ENCODE results near the gene MTUS2.

The MTUS2 gene

DNA sequence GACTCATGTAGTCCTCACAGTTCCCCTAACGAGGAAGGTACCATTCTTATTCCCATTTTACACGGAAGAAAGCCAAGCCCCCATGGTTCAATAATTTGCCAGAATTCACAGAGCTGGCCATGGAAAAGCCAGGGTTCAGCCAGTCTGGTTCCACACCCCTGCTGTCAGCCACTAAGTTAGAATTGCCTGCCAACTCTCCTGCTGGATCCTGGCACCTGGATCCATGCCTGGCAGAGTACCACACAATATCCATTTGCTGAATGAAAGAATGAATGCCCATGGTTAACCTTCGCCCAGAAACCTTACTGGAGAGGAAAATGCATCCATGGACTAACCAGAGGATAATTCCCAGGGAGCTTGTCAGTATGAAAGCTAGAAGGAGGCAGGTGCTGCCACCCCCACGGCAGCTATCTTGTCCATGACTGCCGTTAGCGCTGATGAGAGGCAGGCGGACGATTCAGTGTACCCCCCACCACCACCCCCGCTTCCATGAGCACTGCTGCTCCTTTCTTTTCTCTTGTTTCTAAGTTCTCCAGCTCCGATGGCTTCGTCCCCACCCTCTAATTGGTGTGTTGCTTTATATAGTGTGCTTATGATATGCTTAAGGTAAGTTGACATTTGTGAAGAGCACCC, 660.9 kb downstream of the MTUS2 start:
- ChIA-PET POLR2A (no interaction called here), CTCF (no interaction called here)
- DNase-seq (ENCODE audit: extremely low spot score): no peak
- TF ChIP-seq ZNF384 (IDR thresholded peaks at IDR 0.05) (no peak), ELF4 (IDR thresholded peaks at IDR 0.05) (no peak), TARDBP (IDR thresholded peaks at IDR 0.05) (no peak), SP1 (IDR thresholded peaks at IDR 0.05) (no peak)

DNA sequence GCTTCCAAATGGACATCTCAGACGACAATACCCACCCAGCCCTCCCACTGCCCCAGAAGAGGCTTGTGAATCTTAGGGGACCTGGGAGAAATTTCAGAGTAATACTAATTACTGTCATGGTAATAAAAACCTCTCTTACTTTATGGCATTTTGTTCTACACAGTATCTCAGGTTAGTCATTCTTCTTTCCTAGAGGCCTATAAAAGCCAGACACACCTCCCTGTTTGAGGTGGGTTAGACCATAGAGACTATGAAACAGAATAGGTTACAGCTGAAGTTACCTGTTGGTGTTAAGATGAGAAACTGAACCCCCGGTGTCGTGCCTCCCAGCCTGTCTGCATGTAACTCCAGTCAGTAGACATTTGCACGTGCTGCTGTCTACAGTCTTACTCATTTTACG, 661.5 kb downstream of the MTUS2 start:
- TF ChIP-seq ARNT (IDR thresholded peaks at IDR 0.05) (no peak), CTBP1 (IDR thresholded peaks at IDR 0.05; ENCODE audit: borderline replicate concordance) (no peak), FOXA1 (IDR thresholded peaks at IDR 0.05) (no peak), TARDBP (IDR thresholded peaks at IDR 0.05) (no peak), SP1 (IDR thresholded peaks at IDR 0.05) (no peak)
- POLR2A ChIA-PET: no interaction called here
- DNase-seq (ENCODE audit: extremely low spot score): no peak
- CTCF ChIA-PET: no interaction called here

DNA sequence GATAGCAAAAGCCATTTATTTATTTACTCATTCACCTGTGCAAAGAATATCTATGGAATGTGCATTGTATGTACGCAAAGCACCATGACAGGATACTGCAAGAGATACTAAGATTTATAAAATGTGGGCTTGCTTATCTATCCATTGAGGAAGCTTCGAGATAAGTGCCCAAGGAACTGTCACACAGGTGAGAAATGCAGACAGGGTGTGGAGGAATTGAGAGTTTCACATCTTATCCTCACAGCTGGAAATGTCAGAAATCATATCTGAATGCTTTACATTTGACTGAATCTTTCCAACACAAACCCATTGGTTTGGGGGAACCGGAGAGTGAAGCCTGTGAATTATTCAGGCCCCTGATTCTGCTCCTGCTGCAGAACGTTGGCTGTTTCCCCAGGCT, 662.4 kb downstream of the MTUS2 start:
- POLR2A ChIA-PET: no interaction called here
- TF ChIP-seq ZNF384 (IDR thresholded peaks at IDR 0.05) (no peak), FOXM1 (IDR thresholded peaks at IDR 0.05; ENCODE audit: borderline replicate concordance) (no peak), BHLHE40 (IDR thresholded peaks at IDR 0.05; ENCODE audit: borderline replicate concordance) (no peak), NFRKB (IDR thresholded peaks at IDR 0.05) (no peak), TARDBP (IDR thresholded peaks at IDR 0.05) (no peak), HDGF (IDR thresholded peaks at IDR 0.05; ENCODE audit: borderline replicate concordance) (no peak), SP1 (IDR thresholded peaks at IDR 0.05) (no peak), ARNT (IDR thresholded peaks at IDR 0.05) (no peak), FOXA1 (IDR thresholded peaks at IDR 0.05) (no peak), FOXK2 (IDR thresholded peaks at IDR 0.05) (no peak), SUZ12 (IDR thresholded peaks at IDR 0.05) (no peak), CTBP1 (IDR thresholded peaks at IDR 0.05; ENCODE audit: borderline replicate concordance) (no peak)
- CTCF ChIA-PET: no interaction called here
- DNase-seq (ENCODE audit: extremely low spot score): no peak

DNA sequence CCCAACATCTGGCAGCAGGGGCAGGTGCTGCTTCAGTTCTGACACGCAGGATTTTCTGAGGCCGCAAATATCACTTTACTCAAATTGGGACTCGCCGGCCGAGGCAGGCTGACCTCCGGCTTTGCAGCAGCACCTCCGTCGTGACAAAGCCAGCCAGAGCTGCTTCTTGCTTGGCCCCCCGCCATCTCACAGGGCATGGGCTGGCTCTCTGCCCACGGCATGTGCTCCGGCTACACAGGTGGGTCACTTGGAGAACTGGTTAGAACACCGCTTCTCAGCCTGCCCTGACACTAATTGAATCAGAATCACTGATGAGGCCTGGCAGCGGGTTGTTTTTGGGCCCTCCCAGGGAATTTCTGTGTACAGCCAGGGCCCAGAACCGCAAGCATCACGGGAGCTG, 663.1 kb downstream of the MTUS2 start:
- ChIA-PET CTCF (interaction anchor here (1.5 kb wide), 1 partner anchor 11 kb away, joined by 7 read pairs; no protein-coding TSS in a partner anchor), POLR2A (no interaction called here)
- DNase-seq (ENCODE audit: extremely low spot score): no peak
- TF ChIP-seq FOXK2 (IDR thresholded peaks at IDR 0.05) (no peak), SUZ12 (IDR thresholded peaks at IDR 0.05) (no peak), L3MBTL2 (conservative IDR thresholded peaks at IDR 0.05) (no peak), LEF1 (IDR thresholded peaks at IDR 0.05; ENCODE audit: borderline replicate concordance) (no peak), SP1 (IDR thresholded peaks at IDR 0.05) (no peak), TARDBP (IDR thresholded peaks at IDR 0.05) (no peak), ELF4 (IDR thresholded peaks at IDR 0.05) (no peak), NFRKB (IDR thresholded peaks at IDR 0.05) (no peak), ARNT (IDR thresholded peaks at IDR 0.05) (no peak), FOXM1 (IDR thresholded peaks at IDR 0.05; ENCODE audit: borderline replicate concordance) (no peak), CTBP1 (IDR thresholded peaks at IDR 0.05; ENCODE audit: borderline replicate concordance) (no peak), ZNF384 (IDR thresholded peaks at IDR 0.05) (no peak), FOXA1 (IDR thresholded peaks at IDR 0.05) (no peak), BHLHE40 (IDR thresholded peaks at IDR 0.05; ENCODE audit: borderline replicate concordance) (no peak), HDGF (IDR thresholded peaks at IDR 0.05; ENCODE audit: borderline replicate concordance) (no peak)
- TF ChIP-seq, protein P1, sequence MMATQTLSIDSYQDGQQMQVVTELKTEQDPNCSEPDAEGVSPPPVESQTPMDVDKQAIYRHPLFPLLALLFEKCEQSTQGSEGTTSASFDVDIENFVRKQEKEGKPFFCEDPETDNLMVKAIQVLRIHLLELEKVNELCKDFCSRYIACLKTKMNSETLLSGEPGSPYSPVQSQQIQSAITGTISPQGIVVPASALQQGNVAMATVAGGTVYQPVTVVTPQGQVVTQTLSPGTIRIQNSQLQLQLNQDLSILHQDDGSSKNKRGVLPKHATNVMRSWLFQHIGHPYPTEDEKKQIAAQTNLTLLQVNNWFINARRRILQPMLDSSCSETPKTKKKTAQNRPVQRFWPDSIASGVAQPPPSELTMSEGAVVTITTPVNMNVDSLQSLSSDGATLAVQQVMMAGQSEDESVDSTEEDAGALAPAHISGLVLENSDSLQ (IDR thresholded peaks at IDR 0.05): no peak

DNA sequence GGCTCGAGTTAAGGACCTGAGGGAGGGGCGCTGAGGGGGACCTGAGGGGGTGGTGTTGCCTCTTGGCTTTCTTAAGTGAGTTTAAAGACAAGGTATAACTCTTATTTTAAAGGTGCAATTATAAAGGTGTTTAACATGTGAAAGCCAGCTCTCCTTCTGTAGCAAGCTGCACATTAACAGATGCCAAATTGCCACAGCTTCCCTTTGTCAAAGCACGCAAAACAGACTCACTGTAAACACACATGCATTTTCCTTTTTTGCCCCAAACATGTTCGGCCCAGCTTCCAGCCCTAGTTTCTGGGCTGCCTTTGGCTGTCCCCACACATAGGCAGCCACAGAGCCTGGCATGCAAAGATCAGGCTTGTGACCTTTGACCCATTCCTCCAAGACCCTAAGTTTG, 663.5 kb downstream of the MTUS2 start:
- TF ChIP-seq L3MBTL2 (conservative IDR thresholded peaks at IDR 0.05): no peak
- TF ChIP-seq CTBP1 (IDR thresholded peaks at IDR 0.05; ENCODE audit: borderline replicate concordance): no peak
- no peak for TF ChIP-seq LEF1 (IDR thresholded peaks at IDR 0.05; ENCODE audit: borderline replicate concordance)
- no peak for TF ChIP-seq SUZ12 (IDR thresholded peaks at IDR 0.05)
- no peak for TF ChIP-seq NFRKB (IDR thresholded peaks at IDR 0.05)
- TF ChIP-seq FOXM1 (IDR thresholded peaks at IDR 0.05; ENCODE audit: borderline replicate concordance): no peak
- TF ChIP-seq, protein P1 (IDR thresholded peaks at IDR 0.05): no peak
- no peak for TF ChIP-seq BHLHE40 (IDR thresholded peaks at IDR 0.05; ENCODE audit: borderline replicate concordance)
- no peak for TF ChIP-seq ELF4 (IDR thresholded peaks at IDR 0.05)
- TF ChIP-seq ZNF384 (IDR thresholded peaks at IDR 0.05): no peak
- TF ChIP-seq HDGF (IDR thresholded peaks at IDR 0.05; ENCODE audit: borderline replicate concordance): no peak
- TF ChIP-seq FOXA1 (IDR thresholded peaks at IDR 0.05): no peak
- no peak for TF ChIP-seq ARNT (IDR thresholded peaks at IDR 0.05)
- TF ChIP-seq SP1 (IDR thresholded peaks at IDR 0.05): no peak
- TF ChIP-seq TARDBP (IDR thresholded peaks at IDR 0.05): no peak
- ChIA-PET CTCF (interaction anchor here (1.5 kb wide), 1 partner anchor 12 kb away, joined by 7 read pairs; no protein-coding TSS in a partner anchor), POLR2A (no interaction called here)
- no peak for DNase-seq (ENCODE audit: extremely low spot score)

DNA sequence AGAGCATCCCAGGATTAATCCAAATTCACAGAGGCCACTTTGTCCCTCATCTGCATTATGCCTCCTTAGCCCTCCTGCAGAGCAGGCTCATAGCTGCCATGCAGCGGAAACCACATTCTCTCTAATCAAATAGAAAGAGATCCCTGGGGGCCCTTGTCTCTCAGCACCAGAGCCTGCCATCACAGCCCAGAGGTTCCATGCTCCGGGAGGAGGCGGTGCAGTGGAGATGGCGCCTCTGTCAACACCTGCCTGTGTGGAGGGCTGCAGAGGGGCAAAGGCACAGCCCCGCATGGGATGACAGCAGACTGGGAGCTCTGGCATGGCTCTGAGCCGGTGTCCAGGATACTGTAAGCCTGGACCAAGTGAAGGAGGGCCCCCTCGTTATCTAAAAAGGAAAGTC, 664.1 kb downstream of the MTUS2 start:
- no peak for DNase-seq (ENCODE audit: extremely low spot score)
- CTCF ChIA-PET: interaction anchor here (1.5 kb wide), 1 partner anchor 12 kb away, joined by 7 read pairs; no protein-coding TSS in a partner anchor

More for the DNA sequence above, 664.1 kb downstream of the MTUS2 start:
- POLR2A ChIA-PET: no interaction called here
- no peak for TF ChIP-seq LEF1 (IDR thresholded peaks at IDR 0.05; ENCODE audit: borderline replicate concordance)
- TF ChIP-seq FOXK2 (IDR thresholded peaks at IDR 0.05): no peak
- TF ChIP-seq HDGF (IDR thresholded peaks at IDR 0.05; ENCODE audit: borderline replicate concordance): no peak
- TF ChIP-seq, protein P1 (IDR thresholded peaks at IDR 0.05): no peak
- TF ChIP-seq BHLHE40 (IDR thresholded peaks at IDR 0.05; ENCODE audit: borderline replicate concordance): no peak
- TF ChIP-seq SP1 (IDR thresholded peaks at IDR 0.05): no peak
- no peak for TF ChIP-seq ELF4 (IDR thresholded peaks at IDR 0.05)
- TF ChIP-seq SUZ12 (IDR thresholded peaks at IDR 0.05): no peak
- TF ChIP-seq FOXM1 (IDR thresholded peaks at IDR 0.05; ENCODE audit: borderline replicate concordance): no peak
- TF ChIP-seq L3MBTL2 (conservative IDR thresholded peaks at IDR 0.05): no peak
- no peak for TF ChIP-seq ARNT (IDR thresholded peaks at IDR 0.05)
- TF ChIP-seq TARDBP (IDR thresholded peaks at IDR 0.05): no peak
- no peak for TF ChIP-seq CTBP1 (IDR thresholded peaks at IDR 0.05; ENCODE audit: borderline replicate concordance)

All from HEK293T (cell line).